ENCODE results near the gene NEUROG1. TPM values are rescaled to one million over a fixed set of nuclear protein-coding genes. Genes with fewer than 3 reads are reported as not detected.

NEUROG1 gene
- total RNA-seq, 2 donors from 2014 or later = not detected

GRCh38 chr5:135541807-135542502 is 6.2 kb upstream of the NEUROG1 start:
- TF ChIP-seq CTCF (IDR thresholded peaks at IDR 0.05) = no peak
- TF ChIP-seq POLR2AphosphoS5 (IDR thresholded peaks at IDR 0.05) = no peak
- no peak for TF ChIP-seq POLR2A (IDR thresholded peaks at IDR 0.05)
- H3K9me3 ChIP-seq = no peaks in the 10 kb centered on the region
- no peak for DNase-seq (ENCODE audit: low spot score)
- no peaks in the 10 kb centered on the region for H3K4me1 ChIP-seq (replicated peaks)
- no peak overlapping the region for H3K27ac ChIP-seq
- no peaks in the 10 kb centered on the region for H3K36me3 ChIP-seq
- intact Hi-C loops (cut with DNase I) = no loop called here
- 63% methylated on average over 11 of the region's 11 CpGs for WGBS
- H3K4me3 ChIP-seq = no peak overlapping the region
- H3K27me3 ChIP-seq (replicated peaks; ENCODE audit: insufficient read depth) = peaks cover 24% of the 10 kb centered on the region

DNA sequence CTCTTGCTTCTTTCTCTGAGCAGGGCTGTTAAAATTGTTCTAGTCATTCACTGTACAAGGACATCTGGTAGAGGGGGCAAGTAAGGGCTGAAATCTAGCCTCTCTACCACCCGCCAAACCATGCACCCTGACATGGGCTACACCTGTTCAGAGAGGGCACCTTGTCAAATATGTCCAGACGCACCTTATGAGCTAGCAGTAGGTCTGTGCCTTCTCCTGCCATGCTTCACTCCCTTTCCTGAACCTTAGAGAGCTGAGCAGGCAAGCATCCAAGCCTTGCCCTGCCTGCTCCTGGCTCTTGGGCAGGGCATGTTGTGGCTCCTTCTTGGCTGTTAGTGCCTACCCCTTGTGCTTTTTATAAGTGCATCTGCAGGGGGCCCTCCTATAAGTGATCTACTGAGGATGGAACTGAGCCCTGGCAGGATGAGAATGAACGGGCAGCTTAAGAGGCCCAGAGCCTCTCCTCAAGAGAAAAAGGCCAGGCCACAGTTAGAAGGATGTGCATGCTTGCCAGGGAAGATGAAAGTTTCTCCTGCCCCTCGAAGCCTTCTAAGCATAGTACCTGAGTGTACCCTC is 3.8 kb upstream of the NEUROG1 start:
- H3K4me1 ChIP-seq (replicated peaks) = no peaks in the 10 kb centered on the region
- intact Hi-C loops (cut with DNase I) = no loop called here
- WGBS = 75% methylated on average over 4 of the region's 4 CpGs
- TF ChIP-seq POLR2A (IDR thresholded peaks at IDR 0.05) (no peak), POLR2AphosphoS5 (IDR thresholded peaks at IDR 0.05) (no peak), CTCF (IDR thresholded peaks at IDR 0.05) (no peak)
- no peak overlapping the region for H3K4me3 ChIP-seq
- no peak overlapping the region for H3K27ac ChIP-seq
- peaks cover 41% of the 10 kb centered on the region for H3K27me3 ChIP-seq (replicated peaks; ENCODE audit: insufficient read depth)
- no peaks in the 10 kb centered on the region for H3K9me3 ChIP-seq
- no peaks in the 10 kb centered on the region for H3K36me3 ChIP-seq
- no peak for DNase-seq (ENCODE audit: low spot score)

DNA sequence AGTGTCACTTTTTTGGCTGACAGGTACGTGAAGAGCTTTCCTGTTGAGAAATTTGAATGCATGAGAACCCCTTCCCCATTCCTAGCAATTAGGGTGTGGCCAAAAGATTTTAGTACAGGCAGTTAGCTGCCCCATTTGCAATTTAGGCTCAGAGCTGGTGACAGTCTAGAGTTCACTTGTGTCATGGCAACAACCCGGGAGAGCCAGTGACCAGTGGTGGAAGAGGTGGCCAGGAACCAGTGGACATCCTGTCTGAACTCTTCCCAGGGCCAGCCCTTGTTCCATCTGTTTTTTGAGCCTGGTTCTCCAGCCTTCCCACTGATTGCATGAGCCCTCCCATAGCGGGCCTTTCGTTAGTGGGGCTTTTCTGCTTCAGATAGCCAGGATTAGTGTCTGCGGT is 2.5 kb upstream of the NEUROG1 start:
- no peak overlapping the region for H3K27ac ChIP-seq
- intact Hi-C loops (cut with DNase I) = no loop called here
- no peak for DNase-seq (ENCODE audit: low spot score)
- no peak for TF ChIP-seq POLR2AphosphoS5 (IDR thresholded peaks at IDR 0.05)
- no peak for TF ChIP-seq POLR2A (IDR thresholded peaks at IDR 0.05)
- TF ChIP-seq CTCF (IDR thresholded peaks at IDR 0.05) = no peak
- WGBS = 93% methylated on average over 5 of the region's 5 CpGs
- peaks cover 34% of the 10 kb centered on the region for H3K27me3 ChIP-seq (replicated peaks; ENCODE audit: insufficient read depth)
- H3K9me3 ChIP-seq = no peaks in the 10 kb centered on the region
- H3K4me3 ChIP-seq = no peak overlapping the region
- H3K4me1 ChIP-seq (replicated peaks) = no peaks in the 10 kb centered on the region
- no peaks in the 10 kb centered on the region for H3K36me3 ChIP-seq

DNA sequence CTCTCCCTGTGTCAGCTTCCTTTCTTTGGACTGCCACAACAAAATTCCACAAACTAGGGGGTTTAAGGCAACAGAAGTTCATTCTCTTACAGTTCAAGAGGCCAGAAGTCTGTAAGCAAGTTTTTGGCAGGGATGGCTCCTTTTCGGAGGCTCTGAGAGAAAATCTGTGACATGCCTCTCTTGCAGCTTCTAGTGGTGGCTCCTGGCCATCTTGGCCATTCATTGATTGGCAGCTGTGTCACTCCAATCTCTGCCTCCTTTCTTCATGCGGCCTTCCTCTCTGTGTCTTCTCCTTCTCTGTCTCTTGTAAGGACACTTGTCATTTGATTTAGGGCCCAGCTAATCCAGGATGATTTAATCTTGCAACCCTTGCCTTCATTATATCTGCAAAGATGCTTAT is 2.0 kb upstream of the NEUROG1 start:
- Histone ChIP-seq H3K4me3 (no peak overlapping the region), H3K27me3 (replicated peaks; ENCODE audit: insufficient read depth) (peaks cover 34% of the 10 kb centered on the region), H3K27ac (no peak overlapping the region), H3K4me1 (replicated peaks) (no peaks in the 10 kb centered on the region), H3K36me3 (no peaks in the 10 kb centered on the region), H3K9me3 (no peaks in the 10 kb centered on the region)
- intact Hi-C loops (cut with DNase I) = no loop called here
- DNase-seq (ENCODE audit: low spot score) = no peak
- TF ChIP-seq CTCF (IDR thresholded peaks at IDR 0.05) = no peak
- no peak for TF ChIP-seq POLR2AphosphoS5 (IDR thresholded peaks at IDR 0.05)
- TF ChIP-seq POLR2A (IDR thresholded peaks at IDR 0.05) = no peak
- WGBS = 95% methylated on average over 2 of the region's 2 CpGs

DNA sequence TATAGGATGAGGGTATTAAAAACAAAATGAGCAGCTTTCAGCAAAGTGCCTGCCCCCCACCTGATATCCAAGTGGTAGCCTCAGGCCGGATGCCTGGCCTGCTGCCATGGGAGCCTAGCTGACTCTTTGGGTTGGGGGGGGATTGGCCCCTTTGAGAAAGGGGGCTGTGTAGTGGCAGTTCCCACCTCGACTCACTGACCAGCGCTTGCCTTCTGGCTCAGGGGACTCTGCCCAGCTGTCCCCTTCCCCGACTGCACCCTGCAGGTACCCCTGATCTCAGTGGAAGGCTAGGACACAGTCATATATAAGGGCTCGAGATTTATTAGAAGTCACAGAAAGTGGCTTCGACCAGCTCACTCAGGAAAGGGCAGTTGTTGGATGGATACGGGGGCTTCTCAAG is 1.5 kb upstream of the NEUROG1 start:
- Histone ChIP-seq H3K4me3 (no peak overlapping the region), H3K27ac (no peak overlapping the region), H3K36me3 (no peaks in the 10 kb centered on the region), H3K9me3 (no peaks in the 10 kb centered on the region), H3K4me1 (replicated peaks) (no peaks in the 10 kb centered on the region), H3K27me3 (replicated peaks; ENCODE audit: insufficient read depth) (peaks cover 34% of the 10 kb centered on the region)
- WGBS = 69% methylated on average over 6 of the region's 7 CpGs
- TF ChIP-seq CTCF (IDR thresholded peaks at IDR 0.05) = no peak
- TF ChIP-seq POLR2AphosphoS5 (IDR thresholded peaks at IDR 0.05) = no peak
- no peak for TF ChIP-seq POLR2A (IDR thresholded peaks at IDR 0.05)
- intact Hi-C loops (cut with DNase I) = no loop called here
- DNase-seq (ENCODE audit: low spot score) = no peak
